GM12801 (cell line): ENCODE results near the gene PANX3.

Source experiments
- CTCF ChIP-seq: IDR thresholded peaks from one replicate; pipeline ENCODE4 v1.5.1; 2011; ENCODE audit warnings: control low read depth; ENCODE audit not compliant: insufficient read length; ENCODE audit errors: extremely low read depth

The PANX3 gene

DNA sequence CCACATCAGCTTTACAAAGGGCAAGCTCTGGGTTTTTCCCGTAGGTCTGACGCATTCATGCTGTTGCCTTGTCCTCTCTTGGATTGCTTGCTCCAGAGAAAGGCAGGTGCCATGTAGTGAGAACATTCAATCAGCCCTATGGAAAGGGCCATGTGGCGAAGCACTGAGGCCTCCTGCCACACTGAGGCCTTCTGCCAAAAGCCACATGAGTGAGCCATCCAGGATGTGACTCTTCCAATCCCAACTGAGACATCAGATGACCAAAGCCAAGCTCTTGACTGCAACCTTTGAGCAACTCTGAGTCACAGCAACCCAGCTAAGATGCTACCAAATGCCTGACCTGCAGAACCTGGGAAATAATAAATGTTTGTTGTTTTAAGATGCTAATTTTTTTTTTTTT, 9.0 kb upstream of the PANX3 start:
- TF ChIP-seq CTCF: no peak

- no peak for TF ChIP-seq CTCF
Measured at GRCh38 chr11:124605719-124606118, 5.5 kb upstream of the PANX3 start.

DNA sequence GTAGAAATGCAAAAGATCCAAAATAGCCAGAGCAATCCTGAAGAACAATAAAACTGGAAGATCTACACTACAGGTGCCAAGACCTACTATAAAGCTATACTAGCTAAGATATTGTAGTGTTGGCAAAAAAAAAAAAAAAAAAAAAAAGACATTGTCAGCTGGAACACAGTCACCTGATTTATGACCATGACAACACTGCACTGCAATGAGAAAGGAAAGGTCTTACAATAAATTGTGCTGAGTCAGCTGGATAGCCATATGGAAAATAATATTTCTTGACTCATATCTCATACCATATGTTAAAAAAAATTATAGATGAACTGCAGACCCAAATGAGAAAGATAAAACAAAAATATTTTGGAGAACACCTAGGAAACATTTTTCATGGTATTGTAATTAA, 3.1 kb upstream of the PANX3 start:
- TF ChIP-seq CTCF: no peak

DNA sequence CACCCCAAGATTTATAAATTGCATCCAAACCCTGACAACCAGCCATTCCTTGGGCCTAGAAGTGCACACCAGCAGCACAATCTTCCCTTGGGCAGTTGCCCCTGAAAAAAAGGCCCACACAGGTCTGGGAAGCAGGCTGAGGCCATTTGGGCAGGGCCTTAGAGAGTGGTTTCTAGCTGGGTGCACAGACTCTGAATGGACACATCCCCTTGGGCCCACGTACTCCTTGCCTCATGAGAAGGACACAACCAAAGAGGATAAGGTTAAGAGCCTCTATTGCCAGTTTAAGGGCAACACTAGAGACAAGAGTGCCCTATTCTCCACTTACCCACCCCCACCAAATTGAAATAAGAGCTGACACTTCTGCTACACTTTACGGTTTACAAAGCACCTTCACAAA, 933 bp upstream of the PANX3 start:
- no peak for TF ChIP-seq CTCF

GRCh38 chr11:124612045-124612444, 817 bp downstream of the PANX3 start:
- no peak for TF ChIP-seq CTCF

DNA sequence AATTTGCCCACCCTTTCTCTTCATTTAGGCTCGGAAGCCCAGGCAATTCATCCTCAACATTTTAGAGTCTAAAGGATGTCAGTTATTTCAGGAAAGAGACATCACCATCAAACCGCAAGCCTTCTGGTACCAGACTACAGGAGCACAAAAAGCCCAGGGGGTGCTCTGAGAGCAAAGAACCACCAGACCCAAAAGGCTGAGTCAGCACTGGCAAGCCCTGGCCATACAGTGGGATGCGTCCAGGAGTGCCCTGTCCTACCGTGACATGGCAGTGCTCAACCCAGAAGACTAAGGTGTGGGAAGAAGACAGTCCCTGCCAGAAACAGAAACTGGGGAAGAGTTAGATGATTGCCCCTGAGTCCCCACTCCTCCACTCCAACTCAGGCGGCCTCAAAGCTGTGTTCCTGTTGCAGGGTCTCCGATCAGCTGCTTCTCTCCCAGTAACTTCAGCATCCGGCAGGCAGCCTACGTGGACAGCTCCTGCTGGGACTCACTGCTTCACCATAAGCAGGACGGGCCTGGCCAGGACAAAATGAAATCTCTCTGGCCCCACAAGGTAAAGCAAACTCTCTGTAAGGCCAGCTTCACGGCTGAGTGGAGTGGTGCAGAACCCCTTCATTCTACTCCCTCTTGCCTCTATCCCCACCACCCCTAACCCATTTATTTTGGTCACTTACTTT, 1.5 kb downstream of the PANX3 start:
- TF ChIP-seq CTCF: no peak

GRCh38 chr11:124618863-124619262, 7.6 kb downstream of the PANX3 start:
- TF ChIP-seq CTCF: no peak
